GM21515 (cell line): Measurements from ENCODE around the gene TM9SF1.
A peak's percentile ranks its signal among the peaks of the same experiment; 100 is the strongest.

Experiments used
- ATAC-seq: cut with Tn5 transposase; IDR thresholded peaks from one replicate; pipeline ENCODE4 v1.9.1; 2021; ENCODE audit not compliant: unreplicated experiment

TM9SF1 gene

GRCh38 chr14:24198814-24199524 lies 3.7 kb upstream of the TM9SF1 start:
- no peak for ATAC-seq

- ATAC-seq = no peak
Measured at GRCh38 chr14:24197056-24197450, 1.8 kb upstream of the TM9SF1 start.

- ATAC-seq = peak; percentile 21
Measured at GRCh38 chr14:24196071-24197055, 1.1 kb upstream of the TM9SF1 start.

GRCh38 chr14:24194873-24195185 lies 412 bp downstream of the TM9SF1 start:
- no peak for ATAC-seq

- no peak for ATAC-seq
Measured at GRCh38 chr14:24194186-24194872, 912 bp downstream of the TM9SF1 start.

- ATAC-seq = no peak
Measured at GRCh38 chr14:24192933-24193332, 2.3 kb downstream of the TM9SF1 start.

GRCh38 chr14:24190416-24190815 lies 4.8 kb downstream of the TM9SF1 start:
- ATAC-seq = no peak

- ATAC-seq = no peak
Measured at GRCh38 chr14:24189460-24189859, 5.8 kb downstream of the TM9SF1 start.

GRCh38 chr14:24189059-24189375 lies 6.2 kb downstream of the TM9SF1 start:
- no peak for ATAC-seq

GRCh38 chr14:24188251-24189058 lies 6.8 kb downstream of the TM9SF1 start, which contains the start of gene IPO4:
TSS of gene IPO4 (minus strand) at chr14:24188816. CDS start at chr14:24188787, 29 bp downstream.
- ATAC-seq = peak; percentile 87

GRCh38 chr14:24187539-24187915 lies 7.7 kb downstream of the TM9SF1 start:
- ATAC-seq = no peak

GRCh38 chr14:24186831-24187538 lies 8.3 kb downstream of the TM9SF1 start:
- ATAC-seq = no peak

- no peak for ATAC-seq
Measured at GRCh38 chr14:24185741-24186140, 9.5 kb downstream of the TM9SF1 start.

GRCh38 chr14:24185026-24185425 lies 10.2 kb downstream of the TM9SF1 start:
- ATAC-seq = no peak

- no peak for ATAC-seq
Measured at GRCh38 chr14:24184104-24184970, 10.9 kb downstream of the TM9SF1 start.

- ATAC-seq = no peak
Measured at GRCh38 chr14:24183014-24183481, 12.2 kb downstream of the TM9SF1 start.

GRCh38 chr14:24182110-24182882 lies 12.9 kb downstream of the TM9SF1 start:
- no peak for ATAC-seq

GRCh38 chr14:24181371-24182077 lies 13.7 kb downstream of the TM9SF1 start:
- no peak for ATAC-seq
